Fibroblast of gingiva (primary cell): ENCODE data around the gene TCF21.
A peak's percentile ranks its signal among the peaks of the same experiment; 100 is the strongest.

ENCODE experiments used
- DNase-seq: peaks from one replicate; pipeline ENCODE4 v3.0.0-alpha.2; 2011; ENCODE audit warnings: low read depth

TCF21 gene

DNA sequence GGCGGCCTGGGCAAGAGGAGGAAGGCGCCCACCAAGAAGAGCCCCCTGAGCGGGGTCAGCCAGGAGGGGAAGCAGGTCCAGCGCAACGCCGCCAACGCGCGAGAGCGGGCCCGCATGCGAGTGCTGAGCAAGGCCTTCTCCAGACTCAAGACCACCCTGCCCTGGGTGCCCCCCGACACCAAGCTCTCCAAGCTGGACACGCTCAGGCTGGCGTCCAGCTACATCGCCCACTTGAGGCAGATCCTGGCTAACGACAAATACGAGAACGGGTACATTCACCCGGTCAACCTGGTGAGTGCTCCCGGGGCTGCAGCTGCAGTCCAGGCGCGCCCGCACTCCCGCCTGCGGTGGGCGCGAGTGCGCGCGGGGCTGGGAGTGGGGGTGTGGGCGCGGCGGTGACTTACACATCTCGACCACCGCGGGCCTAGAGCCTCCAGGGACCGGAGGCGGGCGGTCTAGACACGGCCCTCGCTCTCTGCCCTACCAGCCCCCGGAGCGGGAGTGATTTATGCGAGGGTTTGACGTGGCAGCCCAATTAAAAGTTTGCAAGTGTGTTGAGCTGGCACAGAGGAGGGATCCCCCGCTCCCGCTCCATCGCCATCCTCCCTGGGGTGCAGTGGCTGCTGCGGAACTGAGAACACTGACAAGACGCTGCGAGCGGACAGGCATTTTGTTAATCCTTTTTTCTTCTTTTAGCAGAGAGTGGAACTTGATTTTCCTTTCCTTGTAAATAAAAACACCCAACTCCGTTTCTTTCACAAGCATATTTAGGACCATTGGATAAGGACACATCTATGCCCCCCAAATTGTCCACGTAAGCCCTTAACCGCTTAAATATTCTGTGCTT, 867 bp downstream of the TCF21 start:
- DNase-seq = peak; percentile 14

DNA sequence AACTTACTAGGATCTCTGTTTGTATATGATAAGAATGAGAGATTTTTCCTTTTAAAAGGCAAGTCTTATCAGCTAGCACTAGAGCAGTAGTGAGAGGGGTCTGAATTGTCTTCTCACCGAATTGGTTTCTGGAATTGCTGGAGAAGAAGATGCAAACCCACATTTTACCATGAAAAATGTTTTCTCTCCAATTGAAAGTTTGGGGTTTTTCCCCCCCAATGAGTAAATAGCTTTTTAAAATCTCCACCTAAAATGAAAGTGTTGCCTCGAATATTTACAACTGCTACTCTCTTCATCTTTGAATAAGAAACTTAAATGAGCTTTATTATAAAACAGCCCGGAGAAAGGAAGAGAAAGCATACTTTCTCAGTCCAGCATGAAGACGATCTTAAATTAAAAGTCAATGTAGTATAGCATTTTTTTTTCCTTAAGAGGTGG, 1.8 kb downstream of the TCF21 start:
- DNase-seq = no peak

DNA sequence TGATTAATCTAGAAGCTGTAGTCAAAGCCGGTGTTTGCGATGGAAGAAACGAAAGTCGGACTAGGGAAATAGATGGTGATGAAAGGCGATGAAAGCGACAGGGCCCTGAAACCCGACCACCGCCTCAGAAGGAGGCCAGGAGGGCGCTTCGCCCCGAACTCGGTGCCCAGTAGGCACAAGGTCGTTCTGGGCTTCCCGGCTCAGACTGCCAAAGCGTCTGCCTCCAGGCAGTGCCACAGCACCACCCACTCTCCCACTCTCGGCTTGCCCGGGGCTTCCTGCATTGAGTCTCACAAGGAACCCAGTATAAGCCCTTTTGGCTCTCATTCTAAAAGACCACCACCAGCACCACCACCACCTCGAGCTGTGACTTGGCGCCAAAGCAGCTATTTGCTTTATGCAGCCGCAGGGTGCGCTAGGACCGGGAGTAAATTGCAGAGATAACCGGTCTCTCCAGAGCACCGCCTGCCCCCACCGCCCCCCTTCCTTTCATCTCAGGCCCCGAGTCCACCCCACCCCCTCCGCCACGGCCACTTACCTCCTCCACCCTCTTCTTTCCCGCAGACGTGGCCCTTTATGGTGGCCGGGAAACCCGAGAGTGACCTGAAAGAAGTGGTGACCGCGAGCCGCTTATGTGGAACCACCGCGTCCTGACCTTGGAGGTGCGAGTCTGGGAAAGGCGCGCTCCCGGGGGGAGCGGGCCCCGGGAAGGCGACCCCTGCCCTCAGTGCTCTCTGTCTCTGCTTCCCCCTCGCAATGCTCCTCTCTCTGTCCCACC, 2.4 kb downstream of the TCF21 start:
- peak; percentile 15 for DNase-seq

DNA sequence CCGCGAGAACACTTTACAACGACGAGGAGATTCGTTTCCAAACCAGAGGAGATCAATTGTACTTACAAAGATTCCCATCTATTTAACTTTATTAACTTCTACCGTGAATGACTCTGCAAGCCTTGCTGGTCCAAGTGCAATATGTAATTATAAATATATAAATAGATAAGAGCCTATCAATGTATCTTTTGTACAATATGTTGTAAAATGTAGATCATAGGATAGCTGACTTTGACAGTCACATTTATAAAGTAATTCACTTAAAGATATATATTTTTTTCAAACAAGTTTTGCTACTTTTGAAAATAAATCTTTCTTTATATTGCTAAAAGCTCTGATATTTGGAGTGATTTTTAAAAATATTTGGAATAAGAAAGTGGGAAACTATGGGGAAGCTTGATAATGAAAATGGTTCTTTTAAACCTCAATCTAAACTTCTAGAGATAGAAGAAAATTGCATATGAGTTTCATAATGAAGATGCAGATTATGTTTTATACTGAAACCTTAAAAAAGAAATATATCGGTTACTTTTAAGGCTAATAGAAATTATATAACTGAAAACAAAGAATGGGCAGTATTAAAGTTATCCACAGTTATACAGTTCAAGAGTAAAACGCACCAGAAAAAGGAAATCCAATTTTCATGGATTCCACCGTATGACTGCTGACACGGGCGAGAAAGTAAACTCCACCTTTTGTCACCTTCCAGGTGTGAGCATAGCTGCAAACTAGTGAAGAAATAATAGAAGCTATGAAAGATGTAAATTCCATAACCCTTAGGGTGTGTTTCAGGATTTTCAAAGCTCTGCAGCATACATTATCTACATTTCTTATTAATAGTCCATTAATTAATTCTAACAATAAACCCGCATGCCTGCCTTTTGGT, 3.3 kb downstream of the TCF21 start:
- DNase-seq = no peak

DNA sequence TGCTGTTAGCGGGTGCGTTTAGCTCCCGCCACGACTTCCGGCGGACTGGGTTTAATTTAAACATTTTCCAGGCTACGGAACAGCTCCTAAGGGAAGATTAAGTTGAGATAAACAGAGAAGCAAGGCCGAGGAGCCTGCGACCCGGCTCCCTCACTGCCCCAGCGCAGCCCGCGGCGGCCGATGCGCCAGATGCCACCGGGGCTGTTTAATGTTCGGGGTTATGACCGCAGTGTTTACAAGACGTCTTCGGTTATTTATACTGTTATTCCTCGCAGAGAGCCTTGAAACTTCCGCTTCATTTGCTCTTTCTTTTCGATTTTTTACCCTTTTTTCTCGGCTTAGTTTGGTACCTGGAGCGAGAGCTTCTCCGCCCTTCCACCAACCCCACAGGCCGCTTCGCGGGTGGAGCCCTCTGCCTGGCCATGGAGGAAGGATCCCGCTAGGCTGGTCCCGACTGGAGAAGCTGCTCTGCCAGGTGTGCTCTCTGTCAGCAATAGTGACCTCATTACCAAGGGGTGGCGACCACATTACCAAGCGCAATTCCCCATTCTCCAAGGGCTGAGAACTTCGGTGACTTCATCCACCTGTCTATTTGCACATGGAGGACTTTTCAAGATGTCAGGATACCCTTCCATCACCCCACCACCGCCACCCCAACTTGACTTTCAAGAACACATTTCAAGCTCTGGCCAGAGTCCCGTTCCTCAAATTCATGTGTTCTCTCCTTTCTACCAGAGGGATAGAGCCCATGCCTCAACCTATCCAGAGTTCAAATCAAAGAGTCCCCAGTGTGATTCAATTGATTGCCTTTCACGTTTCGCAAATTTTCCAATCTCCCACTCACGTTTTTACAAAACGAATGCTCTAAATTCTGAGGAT, 4.1 kb downstream of the TCF21 start:
- no peak for DNase-seq

DNA sequence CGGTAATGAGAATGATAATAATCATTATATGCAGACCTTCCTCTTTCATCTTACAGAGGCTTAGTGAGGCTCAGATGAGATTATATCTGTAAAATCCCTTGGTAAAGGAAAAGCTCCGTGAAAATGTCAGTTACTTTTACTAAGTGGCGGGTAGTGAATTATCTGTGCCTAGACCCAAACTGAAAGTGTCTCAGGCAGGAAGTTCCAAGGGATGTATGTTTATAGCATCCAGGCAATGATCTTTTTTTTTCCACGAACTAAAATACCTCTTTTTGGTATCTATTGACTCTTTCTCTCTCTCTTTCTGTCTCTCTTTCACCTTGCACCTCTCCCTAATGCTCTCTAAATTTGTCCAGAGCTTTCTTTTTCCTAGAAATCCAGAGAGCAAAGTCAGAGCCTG, 5.0 kb downstream of the TCF21 start:
- no peak for DNase-seq

DNA sequence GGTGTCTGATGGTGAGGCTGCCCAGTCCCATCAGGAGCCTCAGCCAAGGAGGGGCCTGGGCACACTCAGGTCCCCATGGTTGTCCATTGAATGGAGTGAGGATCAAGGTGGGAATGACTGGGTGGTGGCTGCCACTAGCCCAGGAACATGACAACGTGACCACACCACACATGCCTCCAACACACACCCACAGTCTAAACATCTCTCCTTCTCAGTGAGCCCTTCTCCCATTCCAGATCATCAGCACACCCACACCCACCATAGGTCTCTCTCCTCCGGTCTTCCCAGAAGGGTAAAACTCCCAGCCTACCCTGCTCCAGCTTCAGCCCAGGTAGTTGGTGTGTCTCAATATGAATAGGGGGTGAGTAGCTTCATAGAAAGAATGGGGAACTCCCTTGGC, 5.5 kb downstream of the TCF21 start:
- DNase-seq = no peak

DNA sequence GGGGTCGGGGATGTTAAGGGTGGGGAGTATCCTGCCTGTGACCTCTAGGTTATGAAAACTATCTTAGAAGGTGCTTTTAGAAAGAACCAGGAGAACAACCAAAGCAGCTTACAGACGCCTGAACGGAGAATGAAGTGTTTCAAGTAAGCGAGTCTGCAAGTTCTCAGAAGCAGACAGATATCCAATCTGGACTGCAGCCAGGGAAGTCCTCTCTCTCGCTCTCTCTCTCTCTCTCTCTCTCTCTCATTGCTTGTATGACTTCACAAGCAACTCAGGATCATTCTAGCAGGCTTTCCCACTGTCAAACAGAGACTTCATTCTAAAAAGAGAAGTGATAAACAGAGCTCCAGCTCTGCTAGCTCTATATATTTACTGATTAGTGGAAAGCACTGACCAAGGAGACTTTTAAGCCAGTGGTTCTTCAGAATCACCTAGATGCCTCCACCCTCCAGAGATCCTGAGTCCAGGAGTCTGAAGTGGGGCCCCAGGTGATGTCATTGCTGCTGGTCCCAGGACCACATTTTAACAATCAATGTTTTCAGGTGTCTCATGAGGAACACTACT, 6.0 kb downstream of the TCF21 start:
- peak; percentile 22 for DNase-seq

DNA sequence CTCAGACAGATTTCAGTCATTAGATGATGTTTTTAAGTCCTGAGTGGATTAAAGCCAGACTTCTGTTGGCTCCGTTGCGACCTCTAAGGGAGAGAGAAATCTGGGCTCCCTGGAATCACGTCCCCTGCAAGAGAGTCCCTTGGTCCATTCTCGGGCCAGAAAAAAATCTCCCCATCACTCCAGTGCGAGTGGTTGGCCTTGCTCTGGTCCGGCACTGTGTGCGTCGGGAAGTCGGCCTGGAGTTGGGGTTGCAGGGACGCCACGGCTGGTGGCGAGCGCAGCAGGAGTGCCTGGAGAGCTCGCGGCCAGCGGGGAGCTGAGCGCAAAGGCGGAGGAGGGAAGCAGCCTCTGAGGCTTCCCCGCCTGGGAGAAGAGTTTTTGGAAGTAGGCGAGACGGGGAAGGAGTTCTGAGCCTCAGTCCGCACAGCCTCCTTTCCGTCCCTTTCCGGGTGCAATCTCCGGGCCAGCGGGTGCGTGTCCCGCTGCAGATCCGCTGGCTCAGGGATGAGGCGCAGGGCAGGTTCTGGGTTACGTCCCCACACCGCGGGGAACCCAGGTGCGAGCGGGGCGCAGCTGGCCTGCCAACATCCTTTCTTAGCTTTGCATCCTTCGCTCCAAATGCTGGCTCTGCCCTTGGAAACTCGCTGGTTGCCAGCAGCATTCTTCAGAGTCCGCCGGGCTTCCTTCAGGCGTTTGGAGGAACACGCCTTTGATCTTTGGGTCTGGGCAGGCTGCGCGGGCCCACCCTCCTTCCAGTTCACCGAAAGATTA, 6.8 kb downstream of the TCF21 start:
- peak; percentile 38 for DNase-seq

DNA sequence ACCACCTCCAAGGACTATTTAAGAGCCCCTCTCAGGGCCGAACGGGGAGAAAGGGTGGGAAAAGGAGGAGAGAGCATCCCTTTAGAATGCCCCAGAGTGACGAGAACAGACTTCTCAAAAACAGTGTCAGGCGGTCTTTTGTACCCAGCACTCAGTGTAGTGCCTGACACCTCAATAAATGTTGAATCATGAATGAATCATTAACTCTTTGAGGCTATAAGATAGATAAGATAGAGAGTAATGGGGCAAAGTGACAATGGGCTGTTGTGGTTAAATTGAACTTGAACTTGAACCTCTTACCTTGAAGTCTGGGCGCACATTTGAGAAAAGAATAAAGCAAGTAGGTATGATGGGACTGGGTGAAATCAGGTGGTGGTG, 7.4 kb downstream of the TCF21 start:
- no peak for DNase-seq

DNA sequence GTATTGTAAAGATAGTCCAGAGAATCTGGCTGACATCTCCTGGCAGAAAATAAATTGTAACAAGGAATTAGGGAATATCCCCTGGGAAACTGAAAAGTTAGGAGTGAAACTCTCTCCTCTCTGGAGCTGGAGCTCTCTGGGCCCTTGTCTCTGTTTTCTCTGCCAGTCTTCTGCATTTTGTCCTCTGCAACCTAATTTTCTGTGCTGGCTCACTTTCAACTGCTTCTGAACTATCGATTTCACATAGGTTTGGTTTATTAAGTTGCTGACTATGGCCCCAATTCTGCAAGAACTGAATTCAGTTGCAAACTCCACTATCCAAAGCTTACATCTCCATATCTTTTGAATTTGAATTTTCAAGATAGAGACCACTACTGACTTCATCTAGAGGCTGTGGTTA, 9.3 kb downstream of the TCF21 start:
- DNase-seq = no peak

DNA sequence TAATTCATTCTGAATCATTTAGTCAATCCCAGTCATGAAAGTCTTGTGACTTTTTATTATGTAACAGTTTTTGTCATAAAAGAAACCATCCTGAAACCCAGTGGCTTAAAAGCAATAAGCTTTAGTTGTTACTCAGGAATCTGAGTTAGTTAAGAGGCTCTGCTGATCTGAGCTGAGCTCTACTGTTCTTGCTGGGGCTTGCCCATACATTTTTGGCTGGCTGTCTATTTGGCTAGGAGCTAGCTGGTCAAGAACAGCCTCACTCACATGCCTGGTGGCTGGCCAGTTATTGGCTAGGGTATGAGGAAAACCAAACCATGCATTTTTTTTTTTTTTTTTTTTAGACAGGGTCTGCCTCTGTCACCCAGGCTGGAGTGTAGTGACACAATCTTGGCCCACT, 10.6 kb downstream of the TCF21 start:
- peak; percentile 49 for DNase-seq

DNA sequence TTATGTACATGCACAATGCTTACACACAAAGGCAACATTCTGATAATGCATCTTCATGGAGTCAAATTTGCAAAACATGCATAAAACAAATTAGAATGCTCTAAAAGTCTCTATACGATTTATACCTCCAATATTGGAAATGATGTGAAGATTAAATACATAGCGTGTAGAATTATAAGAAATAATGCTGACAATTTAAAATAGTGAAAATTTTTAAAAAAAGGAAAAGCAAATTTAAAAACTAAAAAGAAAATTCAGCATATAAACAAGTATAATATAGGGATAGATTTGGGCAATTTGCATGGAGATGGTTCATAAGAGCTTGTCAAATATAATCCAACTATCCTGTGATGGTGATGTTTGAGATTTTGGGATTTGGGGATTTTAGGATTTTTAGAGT, 14.9 kb downstream of the TCF21 start:
- no peak for DNase-seq

DNA sequence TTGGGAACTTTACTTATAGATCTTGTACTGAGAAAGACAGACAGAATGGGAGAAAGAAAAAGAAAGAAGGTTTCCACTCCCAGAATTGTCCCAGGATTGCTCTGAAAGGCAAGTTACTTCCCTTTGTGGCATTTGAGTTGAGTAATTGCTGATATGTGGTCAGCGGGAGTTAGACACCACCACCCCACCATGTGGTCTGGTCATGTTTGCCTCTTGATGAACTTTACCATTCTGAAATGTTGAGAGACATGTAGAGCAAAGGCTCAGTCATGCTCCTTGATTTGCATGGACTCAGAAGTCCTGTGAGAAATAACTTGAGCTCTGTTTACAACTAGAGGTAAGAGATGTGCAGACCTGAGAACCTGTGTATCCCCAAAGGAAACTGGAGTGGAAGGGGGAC, 17.1 kb downstream of the TCF21 start:
- no peak for DNase-seq

DNA sequence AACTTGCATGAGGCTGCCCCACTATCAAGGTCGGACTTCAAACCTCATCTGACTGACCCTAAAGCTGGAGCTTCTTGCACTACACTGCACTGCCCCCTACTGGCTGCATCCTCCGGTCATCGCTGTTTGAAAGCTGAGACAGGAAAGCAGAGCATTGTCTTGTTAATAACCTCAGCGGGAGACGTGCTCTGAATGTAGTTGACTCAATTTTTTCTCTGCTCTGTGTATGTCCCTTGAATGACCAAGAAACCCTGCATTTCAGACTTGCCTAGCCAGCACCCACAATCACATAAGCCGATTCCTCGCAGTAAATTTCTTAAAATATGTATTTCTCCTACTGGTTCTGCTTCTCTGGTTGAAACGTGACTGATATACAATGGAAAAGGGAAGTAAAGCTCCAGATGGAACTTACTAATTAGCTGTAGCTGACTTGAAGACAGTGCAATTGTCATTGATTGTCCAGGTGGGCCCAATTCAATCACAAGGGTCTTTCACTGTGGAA, 27.8 kb downstream of the TCF21 start:
- DNase-seq = peak; percentile 84

DNA sequence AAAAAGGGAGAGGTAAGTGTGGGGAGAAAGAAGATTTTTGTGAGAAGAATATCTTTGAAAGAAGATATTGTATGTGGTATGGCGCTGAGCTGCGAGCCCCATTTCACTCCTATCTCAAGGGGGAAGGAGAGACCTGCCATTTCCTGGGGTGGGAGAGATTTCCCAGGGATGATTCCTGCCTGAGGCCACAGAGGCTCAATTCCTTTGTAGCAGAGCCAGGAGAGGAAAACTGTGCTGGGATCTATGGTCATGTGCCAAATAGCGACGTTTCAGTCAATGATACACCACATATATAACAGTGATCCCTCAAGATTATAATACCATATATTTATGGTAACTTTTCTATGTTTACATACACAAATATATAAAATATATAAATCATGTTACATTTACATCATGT, 28.9 kb downstream of the TCF21 start:
- DNase-seq = no peak

DNA sequence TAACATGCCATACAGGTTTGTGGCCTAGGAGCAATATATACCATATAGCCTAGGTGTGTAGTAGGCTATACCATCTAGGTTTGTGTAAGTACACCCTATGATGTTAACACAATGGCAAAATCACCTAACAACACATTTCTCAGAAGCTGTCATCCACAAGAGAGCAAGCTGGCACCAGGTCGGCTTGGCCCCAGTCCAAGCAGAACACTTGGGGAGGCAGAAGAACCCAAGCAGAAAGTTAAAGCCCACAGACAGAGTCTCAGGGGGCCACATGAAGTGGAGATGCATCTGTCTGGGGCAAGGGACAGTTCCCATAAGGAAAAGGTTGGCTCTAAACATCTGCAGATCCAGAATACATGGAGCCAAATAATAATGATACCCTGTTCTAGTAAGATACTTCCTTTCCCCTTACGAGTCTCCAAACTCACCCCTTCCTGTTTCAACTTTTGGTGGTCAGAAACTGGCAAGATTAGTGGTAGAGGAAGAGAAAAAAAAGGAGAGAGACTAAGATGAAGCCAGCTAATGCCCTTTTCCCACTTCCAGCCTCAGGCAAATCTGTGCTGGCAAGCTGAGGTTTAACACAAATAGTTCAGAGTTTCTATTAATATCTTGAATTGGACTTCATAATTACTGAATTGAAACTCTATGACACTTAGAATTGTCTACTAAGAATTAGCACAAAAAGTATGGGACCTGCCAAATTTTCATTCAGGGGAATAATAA, 29.5 kb downstream of the TCF21 start:
- DNase-seq = no peak

DNA sequence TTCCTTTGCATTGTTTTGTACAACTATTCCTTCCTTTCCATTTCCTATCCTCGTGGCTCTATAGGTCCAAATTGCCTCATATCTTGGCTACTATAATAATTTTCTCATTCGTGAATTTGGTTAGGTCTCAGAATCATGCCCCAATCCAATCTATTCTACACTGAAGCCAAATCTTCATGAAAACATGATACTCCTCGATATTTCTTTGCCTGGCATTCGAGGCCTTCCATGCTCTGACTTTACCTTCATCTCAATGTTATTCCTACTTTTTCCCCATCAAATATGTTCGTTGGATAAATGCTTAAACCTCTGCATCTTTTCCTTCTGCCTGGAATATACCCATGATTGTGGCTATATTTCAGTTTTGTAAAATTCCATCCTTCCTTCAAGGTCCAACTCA, 30.4 kb downstream of the TCF21 start:
- DNase-seq = no peak

DNA sequence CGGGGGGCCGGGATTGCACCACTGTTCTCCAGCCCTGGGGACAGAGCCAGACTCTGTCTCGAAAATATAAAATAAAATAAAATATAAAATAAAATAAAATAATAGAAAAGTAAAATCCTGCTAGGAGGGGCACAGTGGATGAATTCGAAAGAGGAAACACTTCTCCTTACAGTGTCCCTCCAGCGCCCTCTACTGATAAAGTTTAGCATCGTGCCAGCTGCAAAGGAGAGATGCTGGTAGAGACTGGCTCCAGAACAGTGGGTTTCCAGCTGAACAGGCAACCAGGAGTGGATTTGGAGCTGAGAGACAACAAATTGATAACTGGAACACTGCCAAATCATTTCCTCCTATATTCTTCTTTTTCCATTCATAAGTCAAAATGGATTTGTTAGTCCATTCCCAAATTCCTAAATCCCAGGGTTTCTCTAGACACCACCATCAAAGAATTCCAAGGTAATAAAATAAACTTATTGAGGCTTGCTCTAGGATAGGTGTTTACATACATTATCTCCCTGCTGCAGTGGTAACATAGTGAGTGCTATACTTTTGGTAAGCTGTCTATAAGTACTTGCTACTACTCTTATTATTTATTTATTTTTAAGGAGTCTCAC, 32.4 kb downstream of the TCF21 start:
- DNase-seq = peak; percentile 67
